ENCODE data around the gene PAN3.

Gene PAN3

DNA sequence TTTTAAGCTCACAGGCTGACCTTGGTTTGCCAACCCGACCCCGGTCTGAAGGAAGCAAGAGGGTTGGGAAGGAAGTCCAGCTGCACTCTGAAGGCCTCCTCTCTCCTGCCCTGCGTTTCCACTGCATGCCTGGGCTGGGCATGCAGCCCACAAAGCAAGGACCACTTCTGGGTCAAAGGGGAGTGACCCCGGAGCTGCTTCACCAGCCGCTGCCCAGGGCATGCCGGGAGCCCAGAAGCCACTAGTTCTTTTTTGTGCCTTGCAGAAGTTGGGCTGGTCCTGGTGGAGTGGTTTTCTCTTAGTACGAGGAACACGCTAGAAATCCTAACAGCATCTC lies 189.9 kb downstream of the PAN3 start:
- H3K4me1 ChIP-seq (ENCODE audit: control insufficient read depth in 1 of 2, insufficient read depth in 1 of 2, low read depth in 1 of 2, low read length in 1 of 2), result peaks cover 0 to 5% of the 10 kb centered on the region in 2 experiments
- peaks cover 42% of the 10 kb centered on the region for H3K27me3 ChIP-seq
- no peak overlapping the region for H3K27ac ChIP-seq
- no peaks in the 10 kb centered on the region for H3K9me3 ChIP-seq
- no peaks in the 10 kb centered on the region for H3K36me3 ChIP-seq
- H3K4me3 ChIP-seq (ENCODE audit: low read depth in 1 of 2, low read length in 1 of 2), result no peak overlapping the region
- TF ChIP-seq, protein P1, sequence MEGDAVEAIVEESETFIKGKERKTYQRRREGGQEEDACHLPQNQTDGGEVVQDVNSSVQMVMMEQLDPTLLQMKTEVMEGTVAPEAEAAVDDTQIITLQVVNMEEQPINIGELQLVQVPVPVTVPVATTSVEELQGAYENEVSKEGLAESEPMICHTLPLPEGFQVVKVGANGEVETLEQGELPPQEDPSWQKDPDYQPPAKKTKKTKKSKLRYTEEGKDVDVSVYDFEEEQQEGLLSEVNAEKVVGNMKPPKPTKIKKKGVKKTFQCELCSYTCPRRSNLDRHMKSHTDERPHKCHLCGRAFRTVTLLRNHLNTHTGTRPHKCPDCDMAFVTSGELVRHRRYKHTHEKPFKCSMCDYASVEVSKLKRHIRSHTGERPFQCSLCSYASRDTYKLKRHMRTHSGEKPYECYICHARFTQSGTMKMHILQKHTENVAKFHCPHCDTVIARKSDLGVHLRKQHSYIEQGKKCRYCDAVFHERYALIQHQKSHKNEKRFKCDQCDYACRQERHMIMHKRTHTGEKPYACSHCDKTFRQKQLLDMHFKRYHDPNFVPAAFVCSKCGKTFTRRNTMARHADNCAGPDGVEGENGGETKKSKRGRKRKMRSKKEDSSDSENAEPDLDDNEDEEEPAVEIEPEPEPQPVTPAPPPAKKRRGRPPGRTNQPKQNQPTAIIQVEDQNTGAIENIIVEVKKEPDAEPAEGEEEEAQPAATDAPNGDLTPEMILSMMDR (IDR thresholded peaks at IDR 0.05), result no peak

DNA sequence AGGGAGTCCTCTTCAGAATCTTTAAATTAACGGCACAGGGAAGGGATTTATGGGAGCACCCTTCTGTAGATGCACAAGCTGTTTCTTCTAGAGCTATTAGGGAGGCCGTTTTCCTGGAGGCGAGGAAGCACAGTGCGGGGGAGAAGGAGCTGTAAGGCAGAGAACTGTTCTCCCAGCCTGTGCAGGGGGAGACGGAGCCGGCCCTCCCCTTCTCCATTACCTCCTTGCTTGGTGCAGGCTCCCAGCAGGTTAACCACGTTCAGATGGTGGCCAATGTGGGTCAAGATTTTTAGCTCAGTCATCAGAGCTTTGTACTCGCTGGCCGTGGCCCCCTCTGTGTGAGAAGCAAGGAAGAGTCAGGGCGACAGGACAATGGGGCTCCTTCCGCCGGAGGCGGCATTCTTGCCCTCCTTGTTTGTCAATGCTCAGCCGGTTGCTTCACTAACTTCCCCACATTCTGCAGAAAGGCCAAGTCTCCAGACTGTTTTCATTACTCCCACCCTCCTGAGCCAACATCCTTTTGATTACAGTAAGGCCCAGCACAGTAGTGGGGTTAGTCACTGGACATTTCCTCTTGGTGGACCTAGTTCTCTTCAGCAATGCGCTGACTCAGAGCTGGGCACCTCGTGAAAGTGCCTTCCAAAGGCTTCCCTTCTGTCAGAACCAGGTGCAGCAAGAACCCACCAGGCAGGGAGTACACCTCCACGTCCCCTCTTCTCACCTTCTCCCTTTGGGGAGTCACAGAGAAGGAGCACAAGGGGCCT lies 191.2 kb downstream of the PAN3 start:
- no peaks in the 10 kb centered on the region for H3K36me3 ChIP-seq
- no peak overlapping the region for H3K27ac ChIP-seq
- H3K9me3 ChIP-seq, result no peaks in the 10 kb centered on the region
- TF ChIP-seq, protein P1 (IDR thresholded peaks at IDR 0.05), result no peak
- peaks cover 0 to 5% of the 10 kb centered on the region in 2 experiments for H3K4me1 ChIP-seq (ENCODE audit: control insufficient read depth in 1 of 2, insufficient read depth in 1 of 2, low read depth in 1 of 2, low read length in 1 of 2)
- peaks cover 52% of the 10 kb centered on the region for H3K27me3 ChIP-seq
- H3K4me3 ChIP-seq (ENCODE audit: low read depth in 1 of 2, low read length in 1 of 2), result no peak overlapping the region

DNA sequence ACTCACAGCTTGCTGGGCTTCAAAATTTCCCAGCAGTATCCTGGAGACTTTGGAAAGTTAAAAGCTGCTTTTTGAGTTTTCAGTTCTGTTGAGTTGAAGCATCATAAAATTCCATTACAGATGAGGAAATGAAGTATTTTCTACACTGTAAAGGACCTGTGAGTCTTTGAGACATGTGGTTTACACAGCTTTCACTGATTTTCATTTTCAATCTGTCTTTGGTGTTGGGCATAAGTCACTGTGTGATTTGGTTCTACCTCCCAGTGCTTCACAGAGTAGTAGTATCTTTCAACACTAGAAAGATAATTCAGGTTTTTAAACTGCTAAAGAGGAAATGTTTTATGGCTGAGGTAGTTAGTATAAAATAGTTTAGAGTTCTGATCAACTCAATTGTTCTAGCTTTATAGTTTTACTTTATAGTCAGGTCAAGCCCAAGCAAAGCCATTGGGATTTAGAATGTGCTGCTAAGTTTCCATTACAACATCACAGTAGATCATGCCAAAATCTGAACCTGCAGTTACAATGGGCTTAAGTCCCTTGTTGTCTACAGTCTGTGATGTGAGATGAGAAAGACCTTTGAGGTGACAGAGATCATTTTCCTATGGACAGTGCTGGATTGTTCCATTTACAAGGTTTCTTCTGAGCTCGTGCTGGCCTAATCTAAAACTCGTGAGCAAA lies 195.0 kb downstream of the PAN3 start:
- H3K4me3 ChIP-seq (ENCODE audit: low read depth in 1 of 2, low read length in 1 of 2), result no peak overlapping the region
- H3K36me3 ChIP-seq, result no peaks in the 10 kb centered on the region
- H3K9me3 ChIP-seq, result no peaks in the 10 kb centered on the region
- peaks cover 63% of the 10 kb centered on the region for H3K27me3 ChIP-seq
- peaks cover 0 to 5% of the 10 kb centered on the region in 2 experiments for H3K4me1 ChIP-seq (ENCODE audit: control insufficient read depth in 1 of 2, insufficient read depth in 1 of 2, low read depth in 1 of 2, low read length in 1 of 2)
- no peak overlapping the region for H3K27ac ChIP-seq
- TF ChIP-seq, protein P1 (IDR thresholded peaks at IDR 0.05), result no peak

DNA sequence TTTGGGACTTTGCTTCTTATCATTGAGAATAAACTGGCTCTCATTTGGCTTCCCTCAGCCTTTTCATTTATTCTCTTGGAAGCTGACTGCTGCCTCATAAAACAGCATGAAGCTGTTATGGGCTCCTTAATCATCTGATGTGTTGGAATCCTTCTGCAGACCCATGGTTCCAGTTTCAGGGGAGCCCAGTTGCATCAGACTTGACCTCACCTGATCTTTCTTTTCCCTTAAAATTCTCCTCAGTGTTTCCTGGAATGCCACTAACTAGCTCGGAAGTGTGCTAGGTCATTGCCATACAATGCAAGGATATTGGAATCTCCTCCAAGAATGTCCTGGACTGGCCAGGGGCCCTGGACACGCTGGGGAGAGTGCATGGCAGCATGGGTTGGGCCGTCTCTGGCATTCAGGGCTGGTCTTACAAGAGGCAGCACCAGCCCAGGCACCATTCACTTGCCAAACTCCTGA lies 197.9 kb downstream of the PAN3 start:
- H3K36me3 ChIP-seq, result no peaks in the 10 kb centered on the region
- TF ChIP-seq, protein P1 (IDR thresholded peaks at IDR 0.05), result no peak
- no peaks in the 10 kb centered on the region for H3K4me1 ChIP-seq (ENCODE audit: control insufficient read depth in 1 of 2, insufficient read depth in 1 of 2, low read depth in 1 of 2, low read length in 1 of 2)
- no peak overlapping the region for H3K4me3 ChIP-seq (ENCODE audit: low read depth in 1 of 2, low read length in 1 of 2)
- no peak overlapping the region for H3K27ac ChIP-seq
- peaks cover 88% of the 10 kb centered on the region for H3K27me3 ChIP-seq
- no peaks in the 10 kb centered on the region for H3K9me3 ChIP-seq

DNA sequence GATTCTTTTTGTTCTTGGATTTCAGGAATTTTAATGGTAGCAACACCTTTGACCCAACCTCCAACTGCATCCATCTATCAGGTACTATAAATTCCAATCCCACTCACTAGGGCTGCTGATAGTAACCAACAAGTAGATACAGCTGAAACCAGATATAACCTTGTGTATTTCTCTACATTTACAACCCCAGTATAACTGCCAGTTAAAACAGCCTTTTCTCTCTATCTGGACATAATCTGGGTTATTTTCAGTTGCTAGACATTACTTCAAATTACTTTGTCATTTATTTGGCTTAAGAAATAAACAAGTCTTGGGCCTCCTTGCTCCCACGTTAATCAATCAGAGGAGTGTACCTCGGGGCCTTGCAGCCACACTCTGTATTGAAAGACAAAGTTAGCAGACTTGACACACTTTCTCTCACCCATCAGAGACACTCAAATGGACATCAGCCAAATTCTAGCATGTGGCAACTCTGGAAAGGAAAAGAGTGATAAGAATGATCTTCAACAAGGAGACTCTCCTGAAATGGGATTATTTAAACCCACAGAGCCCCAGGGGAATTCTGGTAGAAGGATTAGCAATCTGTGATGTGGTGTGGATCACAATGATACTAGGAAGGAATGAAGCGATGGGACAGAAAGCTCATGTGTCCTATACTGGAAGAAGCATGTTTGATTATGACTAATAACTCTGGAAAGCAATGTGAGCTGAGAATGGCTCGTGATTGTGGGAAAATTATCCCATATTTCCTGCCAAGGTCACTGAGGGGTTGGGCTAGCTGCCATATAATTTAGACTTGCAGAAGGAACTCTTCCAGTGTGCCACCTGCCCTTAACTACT lies 199.0 kb downstream of the PAN3 start:
- Histone ChIP-seq H3K4me3 (ENCODE audit: low read depth in 1 of 2, low read length in 1 of 2) (no peak overlapping the region), H3K27me3 (peaks cover 98% of the 10 kb centered on the region), H3K9me3 (no peaks in the 10 kb centered on the region), H3K4me1 (ENCODE audit: control insufficient read depth in 1 of 2, insufficient read depth in 1 of 2, low read depth in 1 of 2, low read length in 1 of 2) (no peaks in the 10 kb centered on the region), H3K36me3 (no peaks in the 10 kb centered on the region), H3K27ac (no peak overlapping the region)
- TF ChIP-seq, protein P1 (IDR thresholded peaks at IDR 0.05), result no peak
